AG09309 (cell line): Measurements from ENCODE around the gene MYO1D.

Experiments
- DNase-seq: peaks from one replicate; pipeline ENCODE4 v3.0.0-alpha.2; 2010; ENCODE audit warnings: low read depth
- H3K4me3 ChIP-seq: 2 replicates; pipeline ENCODE4 v1.5.1; 2011; ENCODE audit warnings: mild to moderate bottlenecking, low read depth, low read length, moderate library complexity; ENCODE audit not compliant: control insufficient read depth
- TF ChIP-seq, protein P1 (sequence below): IDR thresholded peaks from 2 replicates; pipeline ENCODE4 v1.5.1; 2011; ENCODE audit warnings: mild to moderate bottlenecking, low read depth, low read length, inconsistent platforms; ENCODE audit not compliant: insufficient read depth, control insufficient read depth; ENCODE audit errors: missing control alignments

Gene MYO1D

DNA sequence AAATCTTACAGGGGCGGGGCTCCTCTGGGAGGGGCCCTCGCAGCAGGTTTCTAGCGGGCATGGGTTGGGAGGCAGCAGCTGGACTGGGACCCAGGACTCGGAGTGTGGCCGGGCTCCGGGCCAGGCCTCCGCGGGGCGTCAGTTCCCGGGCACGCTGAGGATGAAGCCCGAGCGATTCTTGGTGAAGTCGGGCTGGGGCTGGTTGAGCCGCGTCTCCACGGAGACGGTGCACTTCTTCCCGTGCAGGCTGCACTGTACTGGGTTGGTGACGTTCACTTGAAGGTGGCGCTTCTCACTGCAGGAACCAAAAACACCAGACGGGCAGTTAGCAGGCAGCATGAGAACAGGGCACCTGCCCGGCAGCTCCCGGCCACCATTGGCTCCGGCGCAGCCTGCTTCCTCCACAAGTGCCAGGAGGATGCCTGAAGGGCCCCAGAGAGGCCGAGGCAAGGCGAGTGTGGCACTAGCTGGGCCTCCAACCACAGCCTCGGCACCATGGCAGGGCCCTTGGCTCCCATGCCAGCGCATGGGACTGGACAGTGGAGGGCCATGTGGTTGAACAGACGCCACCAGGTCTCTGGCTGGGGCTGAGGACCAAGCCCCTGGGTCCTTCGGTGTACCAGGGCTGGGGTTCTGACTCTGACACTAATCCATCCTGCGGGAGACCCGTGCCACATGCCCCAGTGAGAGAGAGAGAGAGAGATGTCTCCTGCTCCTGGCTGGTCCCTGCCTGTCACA is 382.1 kb downstream of the MYO1D start:
- TF ChIP-seq, protein P1, sequence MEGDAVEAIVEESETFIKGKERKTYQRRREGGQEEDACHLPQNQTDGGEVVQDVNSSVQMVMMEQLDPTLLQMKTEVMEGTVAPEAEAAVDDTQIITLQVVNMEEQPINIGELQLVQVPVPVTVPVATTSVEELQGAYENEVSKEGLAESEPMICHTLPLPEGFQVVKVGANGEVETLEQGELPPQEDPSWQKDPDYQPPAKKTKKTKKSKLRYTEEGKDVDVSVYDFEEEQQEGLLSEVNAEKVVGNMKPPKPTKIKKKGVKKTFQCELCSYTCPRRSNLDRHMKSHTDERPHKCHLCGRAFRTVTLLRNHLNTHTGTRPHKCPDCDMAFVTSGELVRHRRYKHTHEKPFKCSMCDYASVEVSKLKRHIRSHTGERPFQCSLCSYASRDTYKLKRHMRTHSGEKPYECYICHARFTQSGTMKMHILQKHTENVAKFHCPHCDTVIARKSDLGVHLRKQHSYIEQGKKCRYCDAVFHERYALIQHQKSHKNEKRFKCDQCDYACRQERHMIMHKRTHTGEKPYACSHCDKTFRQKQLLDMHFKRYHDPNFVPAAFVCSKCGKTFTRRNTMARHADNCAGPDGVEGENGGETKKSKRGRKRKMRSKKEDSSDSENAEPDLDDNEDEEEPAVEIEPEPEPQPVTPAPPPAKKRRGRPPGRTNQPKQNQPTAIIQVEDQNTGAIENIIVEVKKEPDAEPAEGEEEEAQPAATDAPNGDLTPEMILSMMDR = no peak
- DNase-seq = no peak
- no peak overlapping the region for H3K4me3 ChIP-seq

DNA sequence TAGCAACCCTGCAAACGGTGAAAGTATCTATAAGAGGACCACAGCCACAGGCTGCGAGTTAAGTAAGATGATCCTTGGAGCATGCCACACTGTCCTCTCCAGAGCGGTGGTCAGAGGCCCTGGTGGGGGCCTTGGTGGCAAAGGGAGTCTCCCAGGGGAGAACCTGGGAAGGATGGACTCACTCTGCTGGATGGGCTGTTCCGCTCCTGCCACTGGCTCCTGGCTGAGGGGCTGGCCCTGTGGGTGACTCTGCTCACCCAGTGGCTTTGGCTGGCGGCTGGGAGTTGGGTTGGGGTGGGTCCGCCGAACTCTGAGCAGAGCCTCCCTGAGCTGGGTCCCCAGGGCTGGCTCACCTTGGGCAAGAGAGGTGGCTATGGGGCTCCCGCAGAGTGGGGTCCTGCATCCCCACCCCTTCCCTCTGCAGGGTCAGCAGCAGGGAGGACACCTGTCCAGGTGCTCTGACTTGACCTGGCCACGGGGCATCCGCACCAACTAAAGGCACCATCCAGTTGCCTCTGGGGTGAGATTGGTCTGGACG is 382.9 kb downstream of the MYO1D start:
- TF ChIP-seq, protein P1 = no peak
- H3K4me3 ChIP-seq = no peak overlapping the region
- no peak for DNase-seq

DNA sequence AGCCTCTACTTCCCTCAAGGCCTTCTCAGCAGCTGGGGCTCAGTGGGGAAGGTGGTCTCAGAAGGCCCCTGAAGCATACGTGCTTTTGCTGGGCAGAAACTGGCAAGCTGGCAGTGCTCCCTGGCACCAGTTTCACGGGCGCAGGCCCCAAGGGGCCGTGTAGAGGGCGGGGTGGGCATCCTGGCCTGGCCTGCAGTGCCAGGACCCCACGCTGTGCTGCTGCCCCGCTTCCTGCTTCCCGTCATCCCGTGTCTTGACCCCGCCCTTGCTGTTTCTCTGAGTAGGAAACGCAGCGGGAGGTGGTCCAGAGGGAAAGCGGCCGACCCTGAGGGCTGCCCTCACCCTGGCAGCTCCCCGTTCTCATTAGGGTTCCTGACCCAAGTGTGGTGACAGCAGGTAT is 383.4 kb downstream of the MYO1D start:
- H3K4me3 ChIP-seq = no peak overlapping the region
- TF ChIP-seq, protein P1 = no peak
- no peak for DNase-seq

DNA sequence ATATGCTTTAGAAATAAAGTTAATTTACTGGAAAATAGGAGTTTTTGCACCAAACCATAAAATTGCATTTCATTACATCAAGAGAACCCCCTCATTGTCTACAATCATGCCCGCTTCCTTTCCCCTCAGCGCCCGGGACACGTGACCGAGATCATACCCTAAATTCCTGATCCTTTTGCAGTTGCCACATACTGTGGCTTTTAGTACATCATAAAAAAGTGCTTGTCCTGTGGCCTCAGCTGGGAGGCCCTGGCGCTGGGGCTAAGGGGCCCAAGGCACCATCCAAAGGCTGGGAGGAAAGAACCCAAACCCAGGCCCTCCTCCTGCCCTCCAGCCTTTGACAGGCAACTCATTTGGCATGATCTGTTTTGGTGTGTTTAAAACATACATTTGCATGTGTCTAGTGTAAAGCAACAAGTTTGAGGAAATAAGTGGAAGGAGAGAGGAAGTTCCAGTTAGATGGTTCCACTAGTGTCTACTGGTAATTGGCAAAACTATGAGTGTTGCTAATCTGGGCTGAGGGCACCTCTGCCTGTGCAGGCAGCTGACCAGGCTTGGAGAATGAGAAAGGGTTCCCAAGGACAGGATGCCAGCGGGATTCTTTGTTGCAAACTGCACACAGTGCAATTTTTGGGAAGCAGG is 384.2 kb downstream of the MYO1D start:
- DNase-seq = no peak
- H3K4me3 ChIP-seq = no peak overlapping the region
- TF ChIP-seq, protein P1 = no peak

DNA sequence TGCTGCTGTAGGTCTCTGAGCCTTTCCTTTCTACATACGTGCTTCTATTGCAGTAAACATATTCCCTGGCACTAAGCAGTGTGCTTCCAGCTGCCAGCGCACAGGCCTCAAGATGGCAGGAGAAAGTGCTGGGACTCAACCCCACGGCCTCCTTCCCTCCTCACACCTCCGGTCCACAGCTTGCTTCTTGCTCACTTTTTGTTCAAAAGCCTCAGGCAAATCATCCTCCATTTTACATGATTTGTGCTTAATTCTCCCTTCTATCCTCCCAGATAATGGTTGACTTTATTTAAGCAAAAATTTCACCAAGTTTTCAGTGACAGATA is 384.7 kb downstream of the MYO1D start:
- no peak overlapping the region for H3K4me3 ChIP-seq
- no peak for DNase-seq
- TF ChIP-seq, protein P1 = no peak

DNA sequence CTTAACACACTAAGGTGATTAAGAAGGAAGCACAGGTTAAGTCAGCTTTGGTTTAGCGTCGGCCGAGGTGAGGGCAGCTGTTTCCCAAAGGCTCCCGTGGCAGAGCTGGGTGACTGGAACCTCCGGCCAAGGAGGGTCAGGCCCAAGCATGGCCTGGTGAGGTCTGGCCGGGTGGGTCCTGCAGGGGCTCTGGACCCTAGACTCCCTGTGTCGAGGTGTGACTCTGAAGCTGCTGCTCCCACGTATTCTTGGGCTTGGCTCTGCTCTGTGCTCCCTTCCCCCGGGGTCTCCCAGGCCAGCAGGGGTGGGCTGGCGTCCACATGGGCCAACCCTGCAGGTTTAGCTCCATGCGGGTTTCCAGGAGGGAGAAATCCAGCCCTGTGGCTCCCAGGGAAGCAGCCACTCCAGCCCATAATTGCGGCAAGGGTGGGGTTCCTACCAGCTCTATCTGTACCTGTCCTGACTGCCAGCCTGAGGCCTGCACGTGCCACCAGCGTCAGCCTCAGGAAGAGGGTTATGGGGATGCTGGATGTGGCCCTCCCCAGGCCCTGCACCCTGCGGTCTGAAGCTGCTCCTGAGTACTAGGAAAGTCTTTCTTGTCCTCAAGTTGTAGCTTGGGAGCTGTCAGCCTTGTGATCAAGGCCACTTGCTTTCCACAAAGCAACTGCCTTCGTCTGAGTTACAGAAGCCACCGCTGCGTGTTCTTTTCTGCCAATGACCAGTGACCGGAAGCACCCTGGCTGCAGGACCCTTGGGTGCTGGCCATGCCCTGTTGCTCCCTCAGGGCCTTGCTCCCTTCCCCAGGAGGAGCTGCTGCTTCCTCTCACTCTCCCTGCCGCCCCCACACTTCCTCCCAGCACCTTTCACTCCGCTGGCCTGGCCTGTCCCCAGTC is 385.3 kb downstream of the MYO1D start:
- H3K4me3 ChIP-seq = no peak overlapping the region
- TF ChIP-seq, protein P1 = no peak
- no peak for DNase-seq
